Activated T-cell treated with anti-CD3 and anti-CD28 coated beads for 1 hour (primary cell): ENCODE results near the gene MYMX.

Experiments
- DNase-seq: peaks from one replicate; pipeline ENCODE4 v3.0.0-alpha.2; 2020; ENCODE audit warnings: low read depth

Gene MYMX

DNA sequence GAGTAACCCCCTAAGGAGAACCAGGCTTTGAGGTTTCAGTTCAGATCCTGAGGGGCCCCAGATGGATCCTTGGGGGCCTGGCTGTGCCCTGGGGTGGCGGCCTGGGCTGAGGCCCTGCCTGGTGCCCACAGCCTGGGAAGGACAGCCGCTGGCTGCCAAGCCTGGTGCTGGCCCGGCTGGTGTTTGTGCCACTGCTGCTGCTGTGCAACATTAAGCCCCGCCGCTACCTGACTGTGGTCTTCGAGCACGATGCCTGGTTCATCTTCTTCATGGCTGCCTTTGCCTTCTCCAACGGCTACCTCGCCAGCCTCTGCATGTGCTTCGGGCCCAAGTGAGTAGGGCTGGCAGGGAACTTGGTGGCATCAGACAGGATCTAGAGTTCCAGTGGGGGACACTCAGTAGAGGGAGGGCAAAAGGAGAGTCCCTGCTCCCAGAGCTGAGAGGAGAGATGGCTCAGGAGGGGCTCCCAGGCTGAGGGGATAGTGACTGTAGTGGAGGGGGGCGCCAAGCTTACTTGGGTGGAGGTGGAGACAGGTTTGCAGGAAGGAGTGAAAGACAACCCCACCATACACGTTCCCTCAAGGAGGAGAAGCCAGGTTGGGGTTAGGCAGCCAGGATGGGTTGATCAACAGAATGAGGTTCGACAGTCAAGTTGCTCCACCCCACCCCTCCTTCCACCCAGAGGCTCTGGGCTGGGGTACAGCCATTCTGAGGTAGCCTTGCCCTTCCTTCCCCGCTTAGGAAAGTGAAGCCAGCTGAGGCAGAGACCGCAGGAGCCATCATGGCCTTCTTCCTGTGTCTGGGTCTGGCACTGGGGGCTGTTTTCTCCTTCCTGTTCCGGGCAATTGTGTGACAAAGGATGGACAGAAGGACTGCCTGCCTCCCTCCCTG is 16.2 kb downstream of the MYMX start:
- DNase-seq, result no peak

DNA sequence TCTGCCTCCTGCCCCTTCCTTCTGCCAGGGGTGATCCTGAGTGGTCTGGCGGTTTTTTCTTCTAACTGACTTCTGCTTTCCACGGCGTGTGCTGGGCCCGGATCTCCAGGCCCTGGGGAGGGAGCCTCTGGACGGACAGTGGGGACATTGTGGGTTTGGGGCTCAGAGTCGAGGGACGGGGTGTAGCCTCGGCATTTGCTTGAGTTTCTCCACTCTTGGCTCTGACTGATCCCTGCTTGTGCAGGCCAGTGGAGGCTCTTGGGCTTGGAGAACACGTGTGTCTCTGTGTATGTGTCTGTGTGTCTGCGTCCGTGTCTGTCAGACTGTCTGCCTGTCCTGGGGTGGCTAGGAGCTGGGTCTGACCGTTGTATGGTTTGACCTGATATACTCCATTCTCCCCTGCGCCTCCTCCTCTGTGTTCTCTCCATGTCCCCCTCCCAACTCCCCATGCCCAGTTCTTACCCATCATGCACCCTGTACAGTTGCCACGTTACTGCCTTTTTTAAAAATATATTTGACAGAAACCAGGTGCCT is 16.9 kb downstream of the MYMX start:
- DNase-seq, result no peak

DNA sequence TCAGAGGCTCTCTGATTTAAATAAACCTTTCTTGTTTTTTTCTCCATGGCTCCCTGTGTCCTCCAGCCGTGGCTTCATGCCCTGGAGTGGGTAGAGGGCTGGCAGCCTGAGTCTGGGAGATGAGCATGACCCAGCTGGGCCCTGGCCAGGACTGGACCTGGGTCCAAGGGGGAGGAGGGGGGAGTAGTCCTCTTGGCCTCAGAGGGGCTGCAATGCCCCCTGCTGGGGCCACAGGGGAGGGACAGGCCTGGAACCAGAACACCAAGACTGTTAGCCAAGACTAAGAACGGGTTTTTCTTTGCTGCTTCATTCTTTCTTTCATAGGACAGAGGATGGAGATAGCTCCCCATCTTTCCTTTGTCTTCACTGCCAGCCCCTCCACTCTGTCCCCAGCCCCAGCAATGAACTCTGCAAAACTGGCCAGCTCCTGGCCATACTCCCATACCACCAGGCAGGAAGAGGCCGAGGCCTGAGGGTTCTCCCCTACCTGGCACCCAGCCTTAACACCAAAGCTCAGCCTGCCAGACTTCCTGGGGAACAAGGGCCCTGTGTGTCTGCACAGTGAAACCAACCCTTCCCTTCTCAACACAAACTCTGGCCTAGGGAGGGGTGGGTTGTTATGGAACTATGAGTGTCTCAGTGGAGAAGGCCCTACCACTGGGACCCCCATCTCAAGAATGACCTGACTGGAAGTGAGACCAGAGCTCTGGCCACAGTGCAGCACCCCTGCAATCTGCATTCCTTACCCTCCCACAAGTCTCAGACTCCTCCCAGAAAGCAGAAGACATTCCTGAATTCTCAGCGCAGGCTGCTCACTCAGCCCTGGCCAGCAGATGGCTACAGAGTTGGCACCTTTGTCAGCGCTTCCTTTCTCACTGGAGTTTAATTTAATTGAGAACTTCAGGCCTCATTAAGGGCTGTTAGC is 17.6 kb downstream of the MYMX start:
- DNase-seq, result no peak

DNA sequence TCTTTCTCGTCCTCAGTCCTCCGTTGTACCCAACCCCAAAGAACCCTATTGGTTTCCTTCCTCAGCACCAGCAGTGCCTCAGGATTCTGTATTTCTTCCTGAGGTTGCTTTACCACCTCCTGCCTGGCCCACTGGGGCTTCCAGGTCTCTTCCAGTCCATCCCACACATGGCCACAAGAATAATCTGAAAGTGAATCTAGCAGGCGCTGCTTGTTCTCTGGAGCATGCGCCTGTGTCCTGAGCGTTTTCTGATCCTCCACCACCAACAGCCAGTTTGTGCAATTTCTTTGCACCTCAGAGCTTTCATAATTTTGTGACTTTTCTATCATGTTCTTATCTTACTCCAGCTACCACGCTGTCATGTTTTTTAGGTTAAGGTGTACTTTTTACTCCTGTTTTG is 18.5 kb downstream of the MYMX start:
- no peak for DNase-seq

DNA sequence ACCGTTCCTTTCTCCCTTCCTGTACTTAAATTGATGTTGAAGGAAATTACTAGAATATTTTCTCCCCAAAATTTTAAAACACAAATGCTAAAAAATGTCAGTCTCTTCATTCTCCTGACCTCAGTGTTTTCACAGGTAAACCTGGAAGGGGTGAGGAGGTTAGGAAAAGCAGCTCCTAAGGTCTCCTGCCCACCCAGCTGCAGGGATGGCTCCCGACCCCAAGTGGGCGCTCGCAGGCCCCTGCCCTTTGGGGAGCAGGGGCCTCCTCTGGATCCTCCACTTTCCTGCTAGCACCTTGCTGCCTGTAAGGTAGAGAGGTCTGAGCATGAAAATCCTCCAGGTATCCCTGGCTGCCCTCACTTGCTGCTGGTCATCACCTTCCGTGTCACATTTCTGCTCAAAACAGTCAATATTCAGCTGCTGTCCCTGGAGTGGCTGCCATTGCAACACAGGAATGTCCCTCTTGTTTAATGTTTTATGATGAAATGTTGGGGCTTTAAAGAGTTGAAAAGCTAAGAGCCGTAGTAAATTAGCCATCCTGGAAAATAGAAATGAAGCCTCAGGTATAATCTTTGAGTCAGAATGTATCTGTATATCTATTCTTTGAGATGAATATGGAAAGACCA is 19.3 kb downstream of the MYMX start:
- no peak for DNase-seq

- no peak for DNase-seq
Measured at GRCh38 chr6:44237021-44237812, 20.5 kb downstream of the MYMX start.

- DNase-seq, result peak; percentile 76
Measured at GRCh38 chr6:44237813-44238433, 21.2 kb downstream of the MYMX start.

- DNase-seq, result no peak
Measured at GRCh38 chr6:44238687-44239350, 22.1 kb downstream of the MYMX start.

DNA sequence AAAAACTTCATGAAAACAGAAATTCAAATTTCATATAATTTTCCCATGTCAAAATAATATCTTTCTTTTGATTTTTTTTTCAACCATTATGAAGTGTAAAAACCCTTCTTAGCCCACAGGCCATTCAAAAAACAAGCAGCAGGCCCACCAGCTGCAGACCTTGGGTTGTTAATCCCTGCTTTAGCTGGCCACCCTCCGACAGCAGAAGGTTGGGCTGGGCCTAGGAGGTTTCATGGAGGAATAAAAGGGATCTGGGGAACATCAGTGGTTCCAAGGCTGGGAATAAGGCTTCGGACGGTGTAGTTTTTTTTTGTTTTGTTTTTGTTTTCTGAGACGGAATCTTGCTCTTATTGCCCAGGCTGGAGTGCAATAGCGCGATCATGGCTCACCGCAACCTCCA is 26.6 kb downstream of the MYMX start:
- DNase-seq, result no peak

DNA sequence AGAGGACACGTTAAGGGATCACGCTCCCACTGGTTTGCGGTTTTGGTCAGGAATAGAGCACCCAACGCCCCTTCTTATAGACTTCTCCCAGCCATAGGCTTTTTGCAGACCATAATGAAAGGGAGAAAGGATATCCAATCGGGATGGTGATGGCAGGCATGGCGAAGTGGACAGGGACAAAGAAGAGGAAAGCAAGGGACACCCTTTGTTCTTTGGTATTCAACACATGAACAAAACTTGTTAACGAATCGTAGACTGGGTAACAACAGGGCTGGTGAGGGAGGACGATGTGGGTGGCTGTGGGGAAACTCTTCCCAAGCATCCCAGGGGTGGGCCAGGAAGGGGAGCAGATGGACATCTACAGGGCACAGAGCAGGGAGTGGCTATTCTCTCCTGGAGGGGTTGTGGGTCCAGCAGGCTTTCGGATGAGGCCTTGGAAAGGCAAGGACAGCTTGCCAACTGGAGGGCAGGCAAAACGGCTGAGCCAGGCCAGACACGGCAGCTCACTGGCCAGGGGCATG is 28.7 kb downstream of the MYMX start:
- no peak for DNase-seq

GRCh38 chr6:44245912-44246662 is 29.4 kb downstream of the MYMX start:
- peak; percentile 76 for DNase-seq

- peak; percentile 86 for DNase-seq
Measured at GRCh38 chr6:44246663-44247337, 30.1 kb downstream of the MYMX start, which contains the start of gene HSP90AB1. Gene HSP90AB1 (plus strand): TSS chr6:44247101. CDS start chr6:44248630, 1,529 bp downstream.

GRCh38 chr6:44247338-44248302 is 30.9 kb downstream of the MYMX start:
- peak; percentile 82 for DNase-seq

GRCh38 chr6:44248579-44248978 is 31.9 kb downstream of the MYMX start:
- DNase-seq, result no peak

DNA sequence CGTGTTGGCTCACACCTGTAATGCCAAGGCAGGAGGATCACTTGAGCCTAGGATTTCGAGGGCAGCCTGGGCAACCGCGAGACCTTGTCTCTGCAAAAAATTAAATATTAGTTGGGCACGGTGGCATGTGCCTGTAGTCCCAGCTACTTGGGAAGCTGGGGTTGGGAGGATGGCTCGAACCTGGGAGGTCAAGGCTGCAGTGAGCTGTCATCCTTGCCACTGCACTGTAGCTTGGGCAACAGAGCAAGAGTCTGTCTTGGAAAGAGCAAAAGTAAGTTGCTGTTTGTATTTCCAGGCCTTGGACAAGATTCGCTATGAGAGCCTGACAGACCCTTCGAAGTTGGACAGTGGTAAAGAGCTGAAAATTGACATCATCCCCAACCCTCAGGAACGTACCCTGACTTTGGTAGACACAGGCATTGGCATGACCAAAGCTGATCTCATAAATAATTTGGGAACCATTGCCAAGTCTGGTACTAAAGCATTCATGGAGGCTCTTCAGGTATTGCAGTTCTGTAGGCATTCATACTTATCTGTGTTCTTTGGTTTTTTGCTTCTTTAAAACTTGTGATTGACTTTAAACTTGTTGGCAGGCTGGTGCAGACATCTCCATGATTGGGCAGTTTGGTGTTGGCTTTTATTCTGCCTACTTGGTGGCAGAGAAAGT is 32.5 kb downstream of the MYMX start:
- no peak for DNase-seq

- DNase-seq, result no peak
Measured at GRCh38 chr6:44250067-44250717, 33.5 kb downstream of the MYMX start.
